HepG2 (cell line): Measurements from ENCODE around the gene CIBAR2. TPM values are rescaled to one million over a fixed set of nuclear protein-coding genes. Genes with fewer than 3 reads are reported as not detected.

Experiments used
- ATF2 ChIP-seq: sonication (generic); formaldehyde crosslinking; IDR thresholded peaks from 2 replicates; pipeline ENCODE4 v1.4.0; 2020; ENCODE audit warnings: missing genetic modification reagents
- BRD4 ChIP-seq: sonication (generic); formaldehyde crosslinking; IDR thresholded peaks from 2 replicates; pipeline ENCODE4 v1.4.0; 2020; ENCODE audit warnings: missing genetic modification reagents
- CENPT ChIP-seq: sonication (generic); formaldehyde crosslinking; IDR thresholded peaks from 2 replicates; pipeline ENCODE4 v1.8.0; 2022; ENCODE audit warnings: low read depth, mild to moderate bottlenecking, moderate library complexity, missing genetic modification reagents
- CSRNP1 ChIP-seq: sonication (generic); formaldehyde crosslinking; IDR thresholded peaks from 2 replicates; pipeline ENCODE4 v1.8.1; 2023; ENCODE audit warnings: mild to moderate bottlenecking, missing genetic modification reagents
- ELF1 ChIP-seq: sonication (generic); formaldehyde crosslinking; IDR thresholded peaks from 2 replicates; pipeline ENCODE4 v1.4.0; 2020; ENCODE audit warnings: missing genetic modification reagents
- FOXO1 ChIP-seq: sonication (generic); formaldehyde crosslinking; IDR thresholded peaks from 2 replicates; pipeline ENCODE4 v1.4.0; 2020; ENCODE audit warnings: missing genetic modification reagents
- GRHL1 ChIP-seq: sonication (generic); formaldehyde crosslinking; conservative IDR thresholded peaks from 2 replicates; pipeline ENCODE4 v1.8.0; 2022; ENCODE audit warnings: missing genetic modification reagents
- MBNL3 ChIP-seq: fragments of 250-450 bp; sonication (Bioruptor Pico); conservative IDR thresholded peaks from 2 replicates; pipeline ENCODE4 v1.8.0; 2022; ENCODE audit warnings: mild to moderate bottlenecking, inconsistent platforms
- MXD3 ChIP-seq: IDR thresholded peaks from 2 replicates; pipeline ENCODE4 v1.6.1; 2016; ENCODE audit warnings: mild to moderate bottlenecking, missing biosample characterization, missing genetic modification reagents
- NCOR1 ChIP-seq: fragments of 200-600 bp; sonication (generic); IDR thresholded peaks from 2 replicates; pipeline ENCODE4 v1.7.0; 2017; ENCODE audit warnings: antibody characterized with exemption, low read length, borderline replicate concordance
- PCBP2 ChIP-seq: fragments of 200-400 bp; formaldehyde crosslinking; optimal IDR thresholded peaks from 2 replicates; pipeline ENCODE3; 2018; ENCODE audit warnings: low read length, low read depth; ENCODE audit not compliant: poor library complexity, severe bottlenecking
- REPIN1 ChIP-seq: sonication (generic); formaldehyde crosslinking; IDR thresholded peaks from 2 replicates; pipeline ENCODE4 v1.8.0; 2022; ENCODE audit warnings: missing genetic modification reagents, low read depth, mild to moderate bottlenecking, borderline replicate concordance
- THAP8 ChIP-seq: sonication (generic); formaldehyde crosslinking; IDR thresholded peaks from 2 replicates; pipeline ENCODE4 v1.5.1; 2020; ENCODE audit warnings: missing genetic modification reagents, mild to moderate bottlenecking, borderline replicate concordance
- ZFP36 ChIP-seq: fragments of 150-350 bp; IDR thresholded peaks from 2 replicates; pipeline ENCODE4 v1.6.1; 2018; ENCODE audit warnings: borderline replicate concordance, low read length, low read depth; ENCODE audit not compliant: partially characterized antibody
- ZMAT5 ChIP-seq: sonication (generic); formaldehyde crosslinking; IDR thresholded peaks from 2 replicates; pipeline ENCODE4 v1.5.0; 2020; ENCODE audit warnings: mild to moderate bottlenecking, low read depth, missing genetic modification reagents, borderline replicate concordance
- ZNF101 ChIP-seq: sonication (generic); formaldehyde crosslinking; IDR thresholded peaks from 2 replicates; pipeline ENCODE4 v1.4.0; 2020; ENCODE audit warnings: mild to moderate bottlenecking, low read depth, missing genetic modification reagents, borderline replicate concordance
- ZNF280B ChIP-seq: sonication (generic); formaldehyde crosslinking; IDR thresholded peaks from 2 replicates; pipeline ENCODE4 v1.5.0; 2020; ENCODE audit warnings: missing genetic modification reagents, mild to moderate bottlenecking, borderline replicate concordance
- ZNF83 ChIP-seq: sonication (generic); formaldehyde crosslinking; IDR thresholded peaks from 2 replicates; pipeline ENCODE4 v1.4.0; 2020; ENCODE audit warnings: missing genetic modification reagents, mild to moderate bottlenecking, borderline replicate concordance
- ZNF879 ChIP-seq: sonication (generic); formaldehyde crosslinking; IDR thresholded peaks from 2 replicates; pipeline ENCODE4 v1.8.1; 2023; ENCODE audit warnings: missing genetic modification reagents
- polyA plus RNA-seq, 8 experiments: library from polyadenylated mRNA; depleted of rRNA in 3 of 8; stranded (reverse) in 7 of 8; unstranded in 1 of 8; fragments of >200 nt; fragmentation: Illumina TruSeq in 4 of 8; extraction: Trizol in 4 of 8; gene quantifications; 2 replicates each; pipeline versions ENCODE4 v1.2.1 to v1.2.3, GENCODE V29; 2011 to 2016; ENCODE audit warnings: low read depth in 4 of 8, missing spikeins in 1 of 8, mixed read lengths in 1 of 8; ENCODE audit not compliant: insufficient read depth in 1 of 8
- total RNA-seq, 5 experiments: library from RNA; depleted of rRNA; stranded (reverse); fragments of >200 nt; fragmentation: Illumina TruSeq; extraction: Trizol; gene quantifications; 2 replicates each; pipeline ENCODE4 v1.2.3, GENCODE V29; 2016; ENCODE audit warnings: low read depth in 1 of 5

CIBAR2 gene
- total and polyA plus RNA-seq, 2 of the 13 experiments (the other 11 are each of a cell fraction or from before 2014, with no cell fraction given), result not detected

- peak; percentile 46; the same call in 1 of the 2 replicates for TF ChIP-seq ZNF280B (CRISPR knock-in tag)
- TF ChIP-seq BRD4 (CRISPR knock-in tag), result no peak
- no peak; the same call in 1 of the 2 replicates for TF ChIP-seq THAP8 (CRISPR knock-in tag)
- TF ChIP-seq PCBP2, result no peak
- TF ChIP-seq ZNF101 (CRISPR knock-in tag), result no peak
- TF ChIP-seq ZNF879 (CRISPR knock-in tag), result no peak
- no peak for TF ChIP-seq CENPT (CRISPR knock-in tag)
- no peak for TF ChIP-seq ZFP36
- TF ChIP-seq ZNF83, result no peak
- peak; percentile 79 for TF ChIP-seq ELF1
- TF ChIP-seq MBNL3 (CRISPR knock-in tag), result no peak
- peak; percentile 24; the same call in 1 of the 2 replicates for TF ChIP-seq MXD3 (CRISPR knock-in tag)
- peak; percentile 85 for TF ChIP-seq REPIN1 (CRISPR knock-in tag)
- 0 out of 2 replicates have a peak, but pooled peaks have one; percentile 35 for TF ChIP-seq ATF2 (CRISPR knock-in tag)
- TF ChIP-seq GRHL1 (CRISPR knock-in tag), result no peak
- TF ChIP-seq FOXO1 (CRISPR knock-in tag), result peak; percentile 63
- TF ChIP-seq NCOR1, result no peak
- TF ChIP-seq CSRNP1 (CRISPR knock-in tag), result peak; percentile 72; the same call in 1 of the 2 replicates
- TF ChIP-seq ZMAT5 (CRISPR knock-in tag), result no peak
Observed at GRCh38 chr16:85114909-85115567, 2.8 kb upstream of the CIBAR2 start (continued).
